ENCODE results near the gene FFAR1.

The FFAR1 gene

GRCh38 chr19:35347171-35347929 is at the start of gene FFAR1:
FFAR1 (plus strand) TSS chr19:35347902; CDS start chr19:35351552, 3,650 bp downstream.
- TF ChIP-seq CTCF (conservative IDR thresholded peaks at IDR 0.05) (no peak), ZFX (IDR thresholded peaks at IDR 0.05) (no peak)
- no peak within 1 kb of the TSS for H3K27ac ChIP-seq

GRCh38 chr19:35297922-35298321 is 49.8 kb upstream of the FFAR1 start:
- TF ChIP-seq ZFX (IDR thresholded peaks at IDR 0.05) (no peak), CTCF (conservative IDR thresholded peaks at IDR 0.05) (no peak)

GRCh38 chr19:35298561-35298972 is 49.1 kb upstream of the FFAR1 start:
- TF ChIP-seq ZFX (IDR thresholded peaks at IDR 0.05) (no peak), CTCF (conservative IDR thresholded peaks at IDR 0.05) (no peak)
- no peak overlapping the region for H3K27ac ChIP-seq

More at GRCh38 chr19:35297922-35298321, 49.8 kb upstream of the FFAR1 start:
- no peak overlapping the region for H3K27ac ChIP-seq

GRCh38 chr19:35299523-35300338 is 48.0 kb upstream of the FFAR1 start:
- TF ChIP-seq CTCF (conservative IDR thresholded peaks at IDR 0.05): no peak
- no peak for TF ChIP-seq ZFX (IDR thresholded peaks at IDR 0.05)
- no peak overlapping the region for H3K27ac ChIP-seq

GRCh38 chr19:35300339-35300649 is 47.4 kb upstream of the FFAR1 start:
- no peak overlapping the region for H3K27ac ChIP-seq
- no peak for TF ChIP-seq ZFX (IDR thresholded peaks at IDR 0.05)
- no peak for TF ChIP-seq CTCF (conservative IDR thresholded peaks at IDR 0.05)

GRCh38 chr19:35301961-35302360 is 45.7 kb upstream of the FFAR1 start:
- H3K27ac ChIP-seq: no peak overlapping the region
- no peak for TF ChIP-seq CTCF (conservative IDR thresholded peaks at IDR 0.05)
- TF ChIP-seq ZFX (IDR thresholded peaks at IDR 0.05): no peak

GRCh38 chr19:35302446-35302845 is 45.3 kb upstream of the FFAR1 start:
- H3K27ac ChIP-seq: no peak overlapping the region
- TF ChIP-seq CTCF (conservative IDR thresholded peaks at IDR 0.05): no peak
- TF ChIP-seq ZFX (IDR thresholded peaks at IDR 0.05): no peak

Measured in C4-2B (cell line).